SK-N-SH (cell line): ENCODE data around the gene TCF12. TPM values are rescaled to one million over a fixed set of nuclear protein-coding genes. Genes with fewer than 3 reads are reported as not detected.

Source experiments
- CTCF ChIA-PET: fragments of 300-600, 350-600 bp; formaldehyde crosslinking; extraction: SDS; loops from one replicate; lab custom pipeline; 2021; lab: Yijun Ruan, JAX
- POLR2A ChIA-PET: fragments of 350-600 bp; sonication (Branson Sonifier 250); formaldehyde crosslinking; extraction: SDS; loops from one replicate; lab custom pipeline; 2020; ENCODE audit warnings: antibody characterized with exemption, inconsistent platforms; lab: Yijun Ruan, JAX
- DNase-seq: peaks from one replicate; pipeline ENCODE4 v3.0.0; 2012
- H2AFZ ChIP-seq: fragments of 200-600 bp; sonication (generic); 2 replicates; pipeline ENCODE4 v1.8.1; 2016; ENCODE audit warnings: antibody characterized with exemption, mild to moderate bottlenecking, low read depth
- H3F3A ChIP-seq: fragments of 200-600 bp; sonication (generic); replicated peaks from 2 replicates; pipeline ENCODE3; 2016; ENCODE audit warnings: antibody characterized with exemption, mild to moderate bottlenecking; ENCODE audit not compliant: insufficient read depth
- H3K27ac ChIP-seq, 2 experiments: fragments of 200-500 bp in 1 of 2; fragments of 200-600 bp in 1 of 2; sonication (Bioruptor generic) in 1 of 2; sonication (generic), shearing (Covaris generic) in 1 of 2; 2 replicates each; pipeline versions ENCODE4 v1.5.1 to v1.6.1; 2014 to 2016; ENCODE audit warnings: low read depth in 2 of 2, inconsistent platforms in 1 of 2, low read length in 1 of 2, mild to moderate bottlenecking in 1 of 2, mixed read lengths in 1 of 2
- H3K27me3 ChIP-seq: fragments of 200-600 bp; sonication (generic), shearing (Covaris generic); 2 replicates; pipeline ENCODE4 v1.6.1; 2016; ENCODE audit warnings: mixed run types; ENCODE audit not compliant: insufficient read depth
- H3K36me3 ChIP-seq, 2 experiments: fragments of 200-500 bp in 1 of 2; fragments of 200-600 bp in 1 of 2; sonication (Bioruptor generic) in 1 of 2; sonication (generic) in 1 of 2; replicated peaks in 1 of 2; 2 replicates each; pipeline versions ENCODE3 to v1.5.1; 2014 to 2016; ENCODE audit warnings: low read length in 1 of 2, mild to moderate bottlenecking in 1 of 2; ENCODE audit not compliant: insufficient read depth in 2 of 2, control insufficient read depth in 1 of 2
- H3K4me1 ChIP-seq, 2 experiments: fragments of 200-500 bp in 1 of 2; fragments of 200-600 bp in 1 of 2; sonication (Bioruptor generic) in 1 of 2; sonication (generic), shearing (Covaris generic) in 1 of 2; 2 replicates each; pipeline versions ENCODE4 v1.5.1 to v1.6.1; 2014 to 2016; ENCODE audit warnings: low read depth in 1 of 2, low read length in 1 of 2, mixed run types in 1 of 2; ENCODE audit not compliant: insufficient read depth in 2 of 2, control insufficient read depth in 1 of 2
- H3K4me2 ChIP-seq: fragments of 200-600 bp; sonication (generic), shearing (Covaris generic); 2 replicates; pipeline ENCODE4 v1.6.1; 2017; ENCODE audit warnings: mixed run types
- H3K4me3 ChIP-seq, 2 experiments: fragments of 200-500 bp in 1 of 2; fragments of 200-600 bp in 1 of 2; sonication (Bioruptor generic) in 1 of 2; sonication (generic), shearing (Covaris generic) in 1 of 2; 2 replicates each; pipeline versions ENCODE4 v1.5.1 to v1.8.1; 2014 to 2016; ENCODE audit warnings: low read depth in 2 of 2, inconsistent platforms in 1 of 2, low read length in 1 of 2, mild to moderate bottlenecking in 1 of 2, mixed read lengths in 1 of 2, moderate library complexity in 1 of 2
- H3K79me2 ChIP-seq: fragments of 200-600 bp; sonication (generic); 2 replicates; pipeline ENCODE4 v1.8.1; 2017; ENCODE audit warnings: mild to moderate bottlenecking; ENCODE audit not compliant: insufficient read depth
- H3K9ac ChIP-seq: fragments of 200-600 bp; sonication (generic); 2 replicates; pipeline ENCODE4 v1.6.1; 2017; ENCODE audit warnings: mixed run types
- H3K9me2 ChIP-seq: fragments of 200-600 bp; sonication (generic); 2 replicates; pipeline ENCODE4 v1.6.1; 2017; ENCODE audit warnings: mixed run types
- H3K9me3 ChIP-seq: fragments of 200-600 bp; sonication (generic); 2 replicates; pipeline ENCODE4 v1.6.1; 2017; ENCODE audit warnings: mixed run types, mild to moderate bottlenecking, moderate library complexity
- H4K20me1 ChIP-seq: fragments of 200-600 bp; sonication (generic); 2 replicates; pipeline ENCODE4 v1.6.1; 2017; ENCODE audit warnings: mild to moderate bottlenecking, mixed run types; ENCODE audit not compliant: insufficient read depth
- EP300 ChIP-seq, 2 experiments: IDR thresholded peaks; 2 replicates each; pipeline versions ENCODE4 v1.4.0 to v1.6.1; 2012; ENCODE audit warnings: borderline replicate concordance in 1 of 2, low read depth in 1 of 2, low read length in 1 of 2
- FOSL2 ChIP-seq: IDR thresholded peaks from 2 replicates; pipeline ENCODE4 v1.4.0; 2012; ENCODE audit warnings: low read depth, mild to moderate bottlenecking, moderate library complexity, borderline replicate concordance
- GABPA ChIP-seq: IDR thresholded peaks from 2 replicates; pipeline ENCODE4 v1.4.0; 2012; ENCODE audit warnings: low read depth, mild to moderate bottlenecking
- GATA2 ChIP-seq: sonication (generic); formaldehyde crosslinking; IDR thresholded peaks from 2 replicates; pipeline ENCODE4 v1.5.0; 2020; ENCODE audit warnings: mild to moderate bottlenecking, missing genetic modification reagents
- MEF2A ChIP-seq: IDR thresholded peaks from 2 replicates; pipeline ENCODE4 v1.4.0; 2012; ENCODE audit warnings: low read depth, borderline replicate concordance
- MXI1 ChIP-seq: IDR thresholded peaks from 2 replicates; pipeline ENCODE4 v1.6.1; 2012; ENCODE audit warnings: mild to moderate bottlenecking, low read depth, low read length, improper control_type of control experiment
- NRF1 ChIP-seq: IDR thresholded peaks from 2 replicates; pipeline ENCODE4 v1.6.1; 2012; ENCODE audit warnings: low read depth, mild to moderate bottlenecking, low read length
- RAD21 ChIP-seq: IDR thresholded peaks from 2 replicates; pipeline ENCODE4 v1.6.1; 2012; ENCODE audit warnings: mild to moderate bottlenecking, low read length
- RXRA ChIP-seq: IDR thresholded peaks from 2 replicates; pipeline ENCODE4 v1.4.0; 2012; ENCODE audit warnings: low read depth, mild to moderate bottlenecking, borderline replicate concordance
- SIN3A ChIP-seq: IDR thresholded peaks from 2 replicates; pipeline ENCODE4 v1.6.1; 2012; ENCODE audit warnings: low read depth, mild to moderate bottlenecking, low read length, moderate library complexity, borderline replicate concordance
- SMC3 ChIP-seq: IDR thresholded peaks from 2 replicates; pipeline ENCODE4 v1.6.1; 2012; ENCODE audit warnings: low read depth, low read length, improper control_type of control experiment
- TEAD4 ChIP-seq: IDR thresholded peaks from 2 replicates; pipeline ENCODE4 v1.4.0; 2012; ENCODE audit warnings: mild to moderate bottlenecking, borderline replicate concordance; ENCODE audit not compliant: insufficient read depth
- WGBS: methylation state at CpG from one replicate; pipeline ENCODE4 v1.1.6; 2017; ENCODE audit warnings: low lambda C conversion rate; 5-methylcytosine and 5-hydroxymethylcytosine counted together
- polyA plus RNA-seq, 3 experiments: library from polyadenylated mRNA; depleted of rRNA; stranded (reverse); fragments of >200 nt; gene quantifications; 2 replicates each; pipeline ENCODE4 v1.2.3, GENCODE V29; 2012
- TF ChIP-seq, protein P1 (sequence below): IDR thresholded peaks from 2 replicates; pipeline ENCODE4 v1.4.0; 2012; ENCODE audit warnings: low read depth
- TF ChIP-seq, protein P2 (sequence below): fragments of 200-600 bp; sonication (generic); IDR thresholded peaks from 2 replicates; pipeline ENCODE4 v1.6.1; 2017; ENCODE audit warnings: antibody characterized with exemption, mild to moderate bottlenecking, moderate library complexity
- TF ChIP-seq, protein P3 (sequence below): fragments of 150-350 bp; IDR thresholded peaks from 2 replicates; pipeline ENCODE4 v1.6.1; 2016; ENCODE audit warnings: mild to moderate bottlenecking, low read depth, low read length

TCF12 gene
- polyA plus RNA-seq, 1 of the 3 experiments (the other 2 are of a cell fraction): 49.6 TPM

DNA sequence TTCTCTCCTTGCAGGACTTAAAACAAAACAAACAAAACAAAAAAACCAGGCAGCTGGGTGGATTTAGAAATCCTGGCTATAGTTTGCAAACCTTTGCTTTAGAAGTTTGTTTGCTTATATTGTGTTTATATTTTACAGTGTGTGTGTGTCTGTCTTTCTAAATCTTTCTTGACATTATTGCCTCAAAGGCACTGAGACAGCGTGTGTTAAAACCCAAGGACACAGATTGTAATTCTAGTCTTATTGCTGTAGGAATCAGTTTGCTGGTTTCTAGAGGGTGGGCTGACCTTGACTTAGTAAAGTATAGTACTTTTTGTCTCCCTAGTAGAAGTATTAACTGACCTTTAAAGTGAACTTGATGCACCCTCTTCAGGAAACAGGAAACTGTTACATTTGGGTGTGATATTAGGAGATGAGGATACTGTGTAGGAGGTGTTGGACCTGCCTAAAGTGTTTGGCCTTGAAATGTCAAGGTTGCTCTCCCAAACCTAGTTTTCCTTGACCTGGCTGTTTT is 71.0 kb downstream of the TCF12 start:
- ChIA-PET POLR2A (no interaction called here), CTCF (no interaction called here)
- H3K9me2 ChIP-seq: no peaks in the 10 kb centered on the region
- no peaks in the 10 kb centered on the region for H3K27me3 ChIP-seq
- no peaks in the 10 kb centered on the region for H3K9me3 ChIP-seq
- WGBS: 84% methylated on average over 1 of the region's 1 CpG
- H3K4me1 ChIP-seq: peaks cover 2 to 50% of the 10 kb centered on the region in 2 experiments; a peak in 3 of 4 replicates
- H4K20me1 ChIP-seq: peaks cover 17% of the 10 kb centered on the region
- TF ChIP-seq NRF1 (no peak), MXI1 (no peak), MEF2A (no peak), SIN3A (no peak), EP300 (IDR thresholded peaks at IDR 0.05; ENCODE audit: borderline replicate concordance in 1 of 2, low read depth in 1 of 2, low read length in 1 of 2) (no peak), TEAD4 (no peak), GATA2 (CRISPR knock-in tag) (no peak), RAD21 (no peak), GABPA (no peak)
- TF ChIP-seq, protein P1, sequence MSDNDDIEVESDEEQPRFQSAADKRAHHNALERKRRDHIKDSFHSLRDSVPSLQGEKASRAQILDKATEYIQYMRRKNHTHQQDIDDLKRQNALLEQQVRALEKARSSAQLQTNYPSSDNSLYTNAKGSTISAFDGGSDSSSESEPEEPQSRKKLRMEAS: no peak
- no peak overlapping the region for H3K27ac ChIP-seq
- H3K9ac ChIP-seq: no peak overlapping the region
- no peak overlapping the region for H2AFZ ChIP-seq
- DNase-seq: no peak
- H3K79me2 ChIP-seq: peaks cover 92% of the 10 kb centered on the region
- peaks cover 21% of the 10 kb centered on the region for H3F3A ChIP-seq
- peaks cover 0 to 26% of the 10 kb centered on the region in 2 experiments for H3K36me3 ChIP-seq
- H3K4me3 ChIP-seq: no peak overlapping the region
- 0 out of 2 replicates have a peak overlapping the region, but pooled peaks have one; percentile 23 for H3K4me2 ChIP-seq

DNA sequence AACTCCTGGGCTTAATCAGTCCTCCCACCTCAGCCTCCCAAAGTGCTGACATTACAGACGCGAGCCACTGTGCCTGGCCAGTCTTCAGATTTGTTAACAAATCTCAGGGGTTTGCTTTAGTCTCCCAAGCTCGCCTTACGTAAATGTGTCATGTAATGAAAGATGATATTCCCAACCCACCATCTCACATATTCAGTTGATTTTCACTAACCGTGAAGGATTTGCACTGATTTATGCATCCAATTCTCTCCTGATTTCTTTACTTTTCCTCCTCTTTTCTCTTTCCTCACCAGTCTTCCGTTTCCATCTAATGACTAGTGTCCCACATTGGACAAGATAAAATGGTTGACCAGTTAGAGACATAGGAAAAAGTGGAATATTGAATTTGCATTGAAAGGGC is 72.6 kb downstream of the TCF12 start:
- ChIA-PET CTCF (interaction anchor here (1.7 kb wide), 1 partner anchor 155 kb away, joined by 4 read pairs; no protein-coding TSS in a partner anchor), POLR2A (no interaction called here)
- no peak overlapping the region for H3K9ac ChIP-seq
- H3K4me1 ChIP-seq: peaks cover 2 to 36% of the 10 kb centered on the region in 2 experiments; a peak in 3 of 4 replicates
- no peak overlapping the region for H3K4me3 ChIP-seq
- no peaks in the 10 kb centered on the region for H3K9me2 ChIP-seq
- H3K27ac ChIP-seq: no peak overlapping the region
- no peaks in the 10 kb centered on the region for H3K27me3 ChIP-seq
- H2AFZ ChIP-seq: no peak overlapping the region
- no peaks in the 10 kb centered on the region for H3K9me3 ChIP-seq
- 99% methylated on average over 6 of the region's 6 CpGs for WGBS
- peaks cover 96% of the 10 kb centered on the region for H3K79me2 ChIP-seq
- peaks cover 17% of the 10 kb centered on the region for H4K20me1 ChIP-seq
- no peak for TF ChIP-seq SIN3A
- TF ChIP-seq SMC3: no peak
- H3F3A ChIP-seq: peaks cover 6% of the 10 kb centered on the region
- no peak for DNase-seq
- H3K4me2 ChIP-seq: no peak overlapping the region
- H3K36me3 ChIP-seq: peaks cover 0 to 28% of the 10 kb centered on the region in 2 experiments

DNA sequence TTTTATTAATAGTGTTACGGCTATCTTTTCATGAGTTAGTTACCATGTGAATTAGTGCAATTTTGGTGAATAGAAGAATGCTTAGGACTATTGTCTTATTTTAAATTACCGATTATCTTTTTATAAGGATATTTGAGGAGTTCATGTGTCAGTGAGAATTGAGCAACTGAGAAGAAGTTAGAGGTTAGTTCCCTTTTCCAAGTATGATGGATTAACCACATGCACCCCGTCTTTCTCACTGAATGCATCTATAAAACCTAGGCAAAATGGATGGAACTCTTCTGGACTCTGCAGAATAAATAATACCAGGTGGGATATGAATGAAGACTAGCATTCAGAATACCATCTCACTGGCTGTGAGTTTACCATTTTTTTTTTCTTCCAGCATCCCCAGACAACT is 74.3 kb downstream of the TCF12 start:
- Histone ChIP-seq H3K27ac (no peak overlapping the region), H3K36me3 (peaks cover 0 to 28% of the 10 kb centered on the region in 2 experiments), H3K9me2 (no peaks in the 10 kb centered on the region), H3K79me2 (peaks cover 96% of the 10 kb centered on the region), H3F3A (peaks cover 3% of the 10 kb centered on the region), H3K4me1 (peaks cover 0 to 21% of the 10 kb centered on the region in 2 experiments; a peak in 1 of 4 replicates), H3K4me2 (no peak overlapping the region), H3K4me3 (no peak overlapping the region), H3K27me3 (no peaks in the 10 kb centered on the region), H4K20me1 (peaks cover 17% of the 10 kb centered on the region), H2AFZ (no peak overlapping the region), H3K9ac (no peak overlapping the region), H3K9me3 (no peaks in the 10 kb centered on the region)
- ChIA-PET CTCF (interaction anchor here (1.7 kb wide), 1 partner anchor 154 kb away, joined by 4 read pairs; no protein-coding TSS in a partner anchor), POLR2A (no interaction called here)
- no peak for DNase-seq
- WGBS: 94% methylated on average over 3 of the region's 3 CpGs
- TF ChIP-seq, protein P2, sequence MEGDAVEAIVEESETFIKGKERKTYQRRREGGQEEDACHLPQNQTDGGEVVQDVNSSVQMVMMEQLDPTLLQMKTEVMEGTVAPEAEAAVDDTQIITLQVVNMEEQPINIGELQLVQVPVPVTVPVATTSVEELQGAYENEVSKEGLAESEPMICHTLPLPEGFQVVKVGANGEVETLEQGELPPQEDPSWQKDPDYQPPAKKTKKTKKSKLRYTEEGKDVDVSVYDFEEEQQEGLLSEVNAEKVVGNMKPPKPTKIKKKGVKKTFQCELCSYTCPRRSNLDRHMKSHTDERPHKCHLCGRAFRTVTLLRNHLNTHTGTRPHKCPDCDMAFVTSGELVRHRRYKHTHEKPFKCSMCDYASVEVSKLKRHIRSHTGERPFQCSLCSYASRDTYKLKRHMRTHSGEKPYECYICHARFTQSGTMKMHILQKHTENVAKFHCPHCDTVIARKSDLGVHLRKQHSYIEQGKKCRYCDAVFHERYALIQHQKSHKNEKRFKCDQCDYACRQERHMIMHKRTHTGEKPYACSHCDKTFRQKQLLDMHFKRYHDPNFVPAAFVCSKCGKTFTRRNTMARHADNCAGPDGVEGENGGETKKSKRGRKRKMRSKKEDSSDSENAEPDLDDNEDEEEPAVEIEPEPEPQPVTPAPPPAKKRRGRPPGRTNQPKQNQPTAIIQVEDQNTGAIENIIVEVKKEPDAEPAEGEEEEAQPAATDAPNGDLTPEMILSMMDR: no peak
- TF ChIP-seq, protein P3, sequence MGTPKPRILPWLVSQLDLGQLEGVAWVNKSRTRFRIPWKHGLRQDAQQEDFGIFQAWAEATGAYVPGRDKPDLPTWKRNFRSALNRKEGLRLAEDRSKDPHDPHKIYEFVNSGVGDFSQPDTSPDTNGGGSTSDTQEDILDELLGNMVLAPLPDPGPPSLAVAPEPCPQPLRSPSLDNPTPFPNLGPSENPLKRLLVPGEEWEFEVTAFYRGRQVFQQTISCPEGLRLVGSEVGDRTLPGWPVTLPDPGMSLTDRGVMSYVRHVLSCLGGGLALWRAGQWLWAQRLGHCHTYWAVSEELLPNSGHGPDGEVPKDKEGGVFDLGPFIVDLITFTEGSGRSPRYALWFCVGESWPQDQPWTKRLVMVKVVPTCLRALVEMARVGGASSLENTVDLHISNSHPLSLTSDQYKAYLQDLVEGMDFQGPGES: no peak
- no peak for TF ChIP-seq MEF2A
- TF ChIP-seq, protein P1: no peak
- no peak for TF ChIP-seq RXRA
- no peak for TF ChIP-seq FOSL2
